DND-41 (cell line): Measurements from ENCODE around the gene FBXW11.

ENCODE experiments used
- EZH2 ChIP-seq: IDR thresholded peaks from 3 replicates; pipeline ENCODE4 v1.6.1; 2012; ENCODE audit warnings: borderline replicate concordance, low read depth, mild to moderate bottlenecking, moderate library complexity, low read length, inconsistent platforms; ENCODE audit not compliant: severe bottlenecking
- TF ChIP-seq, protein P1 (sequence below): IDR thresholded peaks from 2 replicates; pipeline ENCODE4 v1.5.1; 2012; ENCODE audit warnings: borderline replicate concordance, low read length, moderate library complexity, mild to moderate bottlenecking; ENCODE audit not compliant: poor library complexity, severe bottlenecking; ENCODE audit errors: extremely low read depth

DNA sequence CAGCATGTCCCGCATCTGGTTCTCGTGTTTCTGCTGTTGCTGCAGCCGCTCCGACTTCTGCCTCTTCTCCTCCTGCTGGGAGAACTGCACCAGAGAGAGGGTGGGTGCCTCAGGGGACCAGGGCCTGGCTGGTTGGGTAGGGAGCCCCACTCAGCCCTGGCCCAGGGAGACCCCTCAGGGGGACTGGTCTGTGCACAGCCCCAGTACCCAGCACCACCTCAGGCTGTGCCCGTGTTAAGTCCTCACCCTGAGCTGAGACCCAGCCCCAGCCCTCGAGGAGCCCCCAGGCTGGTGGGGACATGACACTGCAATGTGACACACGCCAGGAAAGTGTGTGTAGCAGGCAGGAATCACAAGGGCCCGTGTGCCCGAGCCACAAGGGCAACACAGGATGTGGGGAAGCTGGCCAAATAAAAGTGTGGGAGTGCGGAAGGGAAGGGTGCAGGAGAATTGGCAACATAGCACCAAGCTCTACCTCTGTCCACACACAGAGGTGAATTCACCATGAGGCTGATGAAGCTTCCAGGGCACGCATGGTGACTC lies 48.2 kb upstream of the FBXW11 start:
- TF ChIP-seq, protein P1, sequence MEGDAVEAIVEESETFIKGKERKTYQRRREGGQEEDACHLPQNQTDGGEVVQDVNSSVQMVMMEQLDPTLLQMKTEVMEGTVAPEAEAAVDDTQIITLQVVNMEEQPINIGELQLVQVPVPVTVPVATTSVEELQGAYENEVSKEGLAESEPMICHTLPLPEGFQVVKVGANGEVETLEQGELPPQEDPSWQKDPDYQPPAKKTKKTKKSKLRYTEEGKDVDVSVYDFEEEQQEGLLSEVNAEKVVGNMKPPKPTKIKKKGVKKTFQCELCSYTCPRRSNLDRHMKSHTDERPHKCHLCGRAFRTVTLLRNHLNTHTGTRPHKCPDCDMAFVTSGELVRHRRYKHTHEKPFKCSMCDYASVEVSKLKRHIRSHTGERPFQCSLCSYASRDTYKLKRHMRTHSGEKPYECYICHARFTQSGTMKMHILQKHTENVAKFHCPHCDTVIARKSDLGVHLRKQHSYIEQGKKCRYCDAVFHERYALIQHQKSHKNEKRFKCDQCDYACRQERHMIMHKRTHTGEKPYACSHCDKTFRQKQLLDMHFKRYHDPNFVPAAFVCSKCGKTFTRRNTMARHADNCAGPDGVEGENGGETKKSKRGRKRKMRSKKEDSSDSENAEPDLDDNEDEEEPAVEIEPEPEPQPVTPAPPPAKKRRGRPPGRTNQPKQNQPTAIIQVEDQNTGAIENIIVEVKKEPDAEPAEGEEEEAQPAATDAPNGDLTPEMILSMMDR, result no peak
- no peak for TF ChIP-seq EZH2
